Thyroid gland (tissue), 4 donors: Measurements from ENCODE around the gene ADCY1.

Experiments
- CTCF ChIP-seq, 6 experiments: fragments of 200-600 bp in 3 of 6; fragments of 450-650 bp in 3 of 6; sonication (generic) in 3 of 6; IDR thresholded peaks; one replicate each; pipeline ENCODE4 v1.5.1; 2016 to 2019; ENCODE audit warnings: antibody characterized with exemption in 6 of 6, mild to moderate bottlenecking in 2 of 6, inconsistent platforms in 1 of 6, moderate library complexity in 1 of 6
- POLR2A ChIP-seq, 2 donors: fragments of 450-650 bp; IDR thresholded peaks; one replicate each; pipeline ENCODE4 v1.6.1; 2017; ENCODE audit warnings: antibody characterized with exemption in 2 of 2, mild to moderate bottlenecking in 2 of 2, moderate library complexity in 1 of 2

- no peak for TF ChIP-seq CTCF (IDR thresholded peaks at IDR 0.05)
- no peak for TF ChIP-seq POLR2A (IDR thresholded peaks at IDR 0.05)
Observed at GRCh38 chr7:45626441-45627430, 52.6 kb downstream of the ADCY1 start.
